ENCODE measurements around the gene FHIP1A. TPM values are rescaled to one million over a fixed set of nuclear protein-coding genes. Genes with fewer than 3 reads are reported as not detected.

The FHIP1A gene
- polyA plus RNA-seq (2013, experiment 1 of 2), result 0.03 TPM
- 0.04 TPM for polyA plus RNA-seq (2013, experiment 2 of 2)

- no peak within 1 kb of the TSS for H3K4ac ChIP-seq (ENCODE audit: low read depth in 1 of 2, low read length in 2 of 2)
- H3K14ac ChIP-seq (ENCODE audit: low read length in 2 of 2), result no peak within 1 kb of the TSS
- no peaks in the 10 kb centered on the region for H3K9me3 ChIP-seq (ENCODE audit: control insufficient read depth, low read length)
- H3K4me1 ChIP-seq (ENCODE audit: control insufficient read depth, insufficient read depth, low read depth, low read length), result peaks cover 13% of the 10 kb centered on the region
- peak within 1 kb of the TSS; percentile 95 for H3K4me2 ChIP-seq (ENCODE audit: low read length, poor library complexity, severe bottlenecking)
- H2AFZ ChIP-seq (ENCODE audit: low read depth, low read length), result peak within 1 kb of the TSS; percentile 68
- H3K9ac ChIP-seq (ENCODE audit: low read length), result peak within 1 kb of the TSS; percentile 73
- H2BK12ac ChIP-seq (ENCODE audit: low read length in 2 of 2), result peak within 1 kb of the TSS in 1 of 2 experiments; percentile 50
- H2BK15ac ChIP-seq (ENCODE audit: low read depth, poor library complexity, severe bottlenecking), result no peak within 1 kb of the TSS
- H3K27ac ChIP-seq (ENCODE audit: low read length, poor library complexity, severe bottlenecking), result peak within 1 kb of the TSS; percentile 50
- peaks cover 4% of the 10 kb centered on the region for H3K79me1 ChIP-seq (replicated peaks; ENCODE audit: low read length, poor library complexity, severe bottlenecking)
- H3K36me3 ChIP-seq (ENCODE audit: control insufficient read depth in 1 of 2, insufficient read depth in 2 of 2, low read depth in 1 of 2, low read length in 2 of 2), result no peaks in the 10 kb centered on the region
- H3K18ac ChIP-seq (ENCODE audit: low read depth in 1 of 2, low read length in 2 of 2), result no peak within 1 kb of the TSS
- H2BK120ac ChIP-seq (ENCODE audit: low read depth, low read length), result no peak within 1 kb of the TSS
- H2BK5ac ChIP-seq (ENCODE audit: low read depth, low read length, poor library complexity, severe bottlenecking), result no peak within 1 kb of the TSS
- peaks cover 0 to 32% of the 10 kb centered on the region in 2 experiments for H3K27me3 ChIP-seq (ENCODE audit: control insufficient read depth in 1 of 2, insufficient read depth in 1 of 2, low read length in 2 of 2)
- WGBS, result under 1% methylated on average over 33 of the region's 84 CpGs
- no peak within 1 kb of the TSS for H2AK5ac ChIP-seq (ENCODE audit: low read length, severe bottlenecking)
- peak within 1 kb of the TSS; percentile 24 for H4K8ac ChIP-seq (ENCODE audit: low read length)
- H3K4me3 ChIP-seq (ENCODE audit: insufficient read depth in 1 of 2, low read depth in 1 of 2, low read length in 2 of 2), result peak within 1 kb of the TSS; percentile 73 to 83
- H3K23ac ChIP-seq (ENCODE audit: low read length in 2 of 2), result peak within 1 kb of the TSS in 1 of 2 experiments; percentile 15
- no peak within 1 kb of the TSS for H4K91ac ChIP-seq (ENCODE audit: low read length)
- peak; percentile 81 for DNase-seq
Observed at GRCh38 chr4:151408630-151409469, at the start of gene FHIP1A. FHIP1A (plus strand) TSS chr4:151409176; CDS start chr4:151566260, 157,084 bp downstream.

- no peak overlapping the region for H2AFZ ChIP-seq (ENCODE audit: low read depth, low read length)
- WGBS, result 92% methylated on average over 3 of the region's 4 CpGs
- no peak overlapping the region for H2BK15ac ChIP-seq (ENCODE audit: low read depth, poor library complexity, severe bottlenecking)
- no peak overlapping the region for H3K4me2 ChIP-seq (ENCODE audit: low read length, poor library complexity, severe bottlenecking)
- H3K27ac ChIP-seq (ENCODE audit: low read length, poor library complexity, severe bottlenecking), result no peak overlapping the region
- H3K4me3 ChIP-seq (ENCODE audit: insufficient read depth in 1 of 2, low read depth in 1 of 2, low read length in 2 of 2), result no peak overlapping the region
- peaks cover 2% of the 10 kb centered on the region for H3K4me1 ChIP-seq (ENCODE audit: control insufficient read depth, insufficient read depth, low read depth, low read length)
- H3K18ac ChIP-seq (ENCODE audit: low read depth in 1 of 2, low read length in 2 of 2), result no peak overlapping the region
- no peak overlapping the region for H2AK5ac ChIP-seq (ENCODE audit: low read length, severe bottlenecking)
- H3K9me3 ChIP-seq (ENCODE audit: control insufficient read depth, low read length), result no peaks in the 10 kb centered on the region
- H4K8ac ChIP-seq (ENCODE audit: low read length), result no peak overlapping the region
- H3K4ac ChIP-seq (ENCODE audit: low read depth in 1 of 2, low read length in 2 of 2), result no peak overlapping the region
- H4K91ac ChIP-seq (ENCODE audit: low read length), result no peak overlapping the region
- H3K79me1 ChIP-seq (replicated peaks; ENCODE audit: low read length, poor library complexity, severe bottlenecking), result no peaks in the 10 kb centered on the region
- no peak overlapping the region for H2BK12ac ChIP-seq (ENCODE audit: low read length in 2 of 2)
- H2BK5ac ChIP-seq (ENCODE audit: low read depth, low read length, poor library complexity, severe bottlenecking), result no peak overlapping the region
- H3K36me3 ChIP-seq (ENCODE audit: control insufficient read depth in 1 of 2, insufficient read depth in 2 of 2, low read depth in 1 of 2, low read length in 2 of 2), result no peaks in the 10 kb centered on the region
- H3K27me3 ChIP-seq (ENCODE audit: control insufficient read depth in 1 of 2, insufficient read depth in 1 of 2, low read length in 2 of 2), result no peaks in the 10 kb centered on the region
- H3K14ac ChIP-seq (ENCODE audit: low read length in 2 of 2), result no peak overlapping the region
- no peak overlapping the region for H3K23ac ChIP-seq (ENCODE audit: low read length in 2 of 2)
- peak; percentile 7 for DNase-seq
- H2BK120ac ChIP-seq (ENCODE audit: low read depth, low read length), result no peak overlapping the region
- no peak overlapping the region for H3K9ac ChIP-seq (ENCODE audit: low read length)
Observed at GRCh38 chr4:151359576-151359975, 49.4 kb upstream of the FHIP1A start.

GRCh38 chr4:151361126-151361525, 47.9 kb upstream of the FHIP1A start:
- Histone ChIP-seq H3K27me3 (ENCODE audit: control insufficient read depth in 1 of 2, insufficient read depth in 1 of 2, low read length in 2 of 2) (no peaks in the 10 kb centered on the region), H2BK15ac (ENCODE audit: low read depth, poor library complexity, severe bottlenecking) (no peak overlapping the region), H2BK5ac (ENCODE audit: low read depth, low read length, poor library complexity, severe bottlenecking) (no peak overlapping the region), H3K14ac (ENCODE audit: low read length in 2 of 2) (no peak overlapping the region), H2AK5ac (ENCODE audit: low read length, severe bottlenecking) (no peak overlapping the region), H2BK12ac (ENCODE audit: low read length in 2 of 2) (no peak overlapping the region), H3K18ac (ENCODE audit: low read depth in 1 of 2, low read length in 2 of 2) (no peak overlapping the region), H3K79me1 (replicated peaks; ENCODE audit: low read length, poor library complexity, severe bottlenecking) (no peaks in the 10 kb centered on the region), H3K4me2 (ENCODE audit: low read length, poor library complexity, severe bottlenecking) (no peak overlapping the region), H2BK120ac (ENCODE audit: low read depth, low read length) (no peak overlapping the region), H3K23ac (ENCODE audit: low read length in 2 of 2) (no peak overlapping the region), H4K91ac (ENCODE audit: low read length) (no peak overlapping the region), H4K8ac (ENCODE audit: low read length) (no peak overlapping the region), H3K4me3 (ENCODE audit: insufficient read depth in 1 of 2, low read depth in 1 of 2, low read length in 2 of 2) (no peak overlapping the region), H3K9me3 (ENCODE audit: control insufficient read depth, low read length) (no peaks in the 10 kb centered on the region), H2AFZ (ENCODE audit: low read depth, low read length) (peak overlapping the region; percentile 27), H3K36me3 (ENCODE audit: control insufficient read depth in 1 of 2, insufficient read depth in 2 of 2, low read depth in 1 of 2, low read length in 2 of 2) (no peaks in the 10 kb centered on the region), H3K27ac (ENCODE audit: low read length, poor library complexity, severe bottlenecking) (no peak overlapping the region), H3K4me1 (ENCODE audit: control insufficient read depth, insufficient read depth, low read depth, low read length) (peaks cover 2% of the 10 kb centered on the region), H3K4ac (ENCODE audit: low read depth in 1 of 2, low read length in 2 of 2) (no peak overlapping the region), H3K9ac (ENCODE audit: low read length) (no peak overlapping the region)
- no peak for DNase-seq
- 89% methylated on average over 2 of the region's 2 CpGs for WGBS

- Histone ChIP-seq H2BK120ac (ENCODE audit: low read depth, low read length) (no peak overlapping the region), H3K27me3 (ENCODE audit: control insufficient read depth in 1 of 2, insufficient read depth in 1 of 2, low read length in 2 of 2) (no peaks in the 10 kb centered on the region), H2BK12ac (ENCODE audit: low read length in 2 of 2) (no peak overlapping the region), H3K9ac (ENCODE audit: low read length) (no peak overlapping the region), H2AFZ (ENCODE audit: low read depth, low read length) (no peak overlapping the region), H3K4me3 (ENCODE audit: insufficient read depth in 1 of 2, low read depth in 1 of 2, low read length in 2 of 2) (no peak overlapping the region), H2BK5ac (ENCODE audit: low read depth, low read length, poor library complexity, severe bottlenecking) (no peak overlapping the region), H3K18ac (ENCODE audit: low read depth in 1 of 2, low read length in 2 of 2) (no peak overlapping the region), H3K9me3 (ENCODE audit: control insufficient read depth, low read length) (no peaks in the 10 kb centered on the region), H3K4me2 (ENCODE audit: low read length, poor library complexity, severe bottlenecking) (no peak overlapping the region), H4K91ac (ENCODE audit: low read length) (no peak overlapping the region), H3K36me3 (ENCODE audit: control insufficient read depth in 1 of 2, insufficient read depth in 2 of 2, low read depth in 1 of 2, low read length in 2 of 2) (no peaks in the 10 kb centered on the region), H3K4ac (ENCODE audit: low read depth in 1 of 2, low read length in 2 of 2) (no peak overlapping the region), H3K23ac (ENCODE audit: low read length in 2 of 2) (no peak overlapping the region), H3K27ac (ENCODE audit: low read length, poor library complexity, severe bottlenecking) (no peak overlapping the region), H4K8ac (ENCODE audit: low read length) (no peak overlapping the region), H3K14ac (ENCODE audit: low read length in 2 of 2) (no peak overlapping the region), H2AK5ac (ENCODE audit: low read length, severe bottlenecking) (no peak overlapping the region), H3K4me1 (ENCODE audit: control insufficient read depth, insufficient read depth, low read depth, low read length) (no peaks in the 10 kb centered on the region), H3K79me1 (replicated peaks; ENCODE audit: low read length, poor library complexity, severe bottlenecking) (no peaks in the 10 kb centered on the region), H2BK15ac (ENCODE audit: low read depth, poor library complexity, severe bottlenecking) (no peak overlapping the region)
- WGBS, result 91% methylated on average over 10 of the region's 13 CpGs
- no peak for DNase-seq
Observed at GRCh38 chr4:151361966-151362365, 47.0 kb upstream of the FHIP1A start.
